Epidermal melanocyte (primary cell): ENCODE measurements around the gene KCP.

Source experiments
- DNase-seq: peaks from one replicate; pipeline ENCODE4 v3.0.0; 2011; ENCODE audit warnings: low spot score; ENCODE audit not compliant: insufficient read length

KCP gene

DNA sequence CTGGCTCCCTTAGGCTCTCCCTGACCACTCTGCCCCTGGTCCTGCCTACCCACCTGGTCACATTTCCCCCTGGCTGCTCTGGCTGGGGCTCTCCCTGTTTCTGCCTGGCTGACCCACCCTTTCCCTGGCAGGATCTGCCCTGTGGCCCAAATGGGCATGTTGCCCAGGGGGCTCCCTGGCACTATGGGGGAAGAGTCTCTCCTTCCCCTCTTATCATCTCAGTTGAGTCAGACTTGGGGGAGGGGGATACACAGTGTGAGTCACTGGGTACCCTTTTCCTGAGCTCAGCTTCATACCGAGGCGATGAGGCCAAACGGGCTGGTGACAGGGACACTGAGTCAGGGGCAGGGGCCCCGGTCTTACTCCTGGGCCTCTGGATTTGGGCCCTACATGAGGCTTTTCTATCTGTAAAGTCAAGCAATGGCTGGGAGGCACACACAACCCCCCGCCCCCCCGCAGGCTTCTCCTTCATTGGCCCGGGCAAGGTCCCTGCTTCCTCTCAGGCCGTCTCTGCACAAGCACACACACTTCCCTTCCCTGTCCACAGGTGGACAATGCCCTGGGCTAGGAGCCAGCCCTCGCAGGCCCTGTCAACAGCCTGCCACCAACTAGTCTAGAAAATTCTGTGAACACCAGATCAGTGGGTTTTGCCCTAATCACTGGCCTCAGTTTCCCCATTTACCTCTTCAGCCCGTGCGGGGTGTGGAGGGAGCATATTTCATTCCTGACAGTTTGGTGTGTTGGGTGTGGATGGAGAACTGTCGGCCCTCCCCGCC lies 80.9 kb downstream of the KCP start:
- DNase-seq, result no peak

DNA sequence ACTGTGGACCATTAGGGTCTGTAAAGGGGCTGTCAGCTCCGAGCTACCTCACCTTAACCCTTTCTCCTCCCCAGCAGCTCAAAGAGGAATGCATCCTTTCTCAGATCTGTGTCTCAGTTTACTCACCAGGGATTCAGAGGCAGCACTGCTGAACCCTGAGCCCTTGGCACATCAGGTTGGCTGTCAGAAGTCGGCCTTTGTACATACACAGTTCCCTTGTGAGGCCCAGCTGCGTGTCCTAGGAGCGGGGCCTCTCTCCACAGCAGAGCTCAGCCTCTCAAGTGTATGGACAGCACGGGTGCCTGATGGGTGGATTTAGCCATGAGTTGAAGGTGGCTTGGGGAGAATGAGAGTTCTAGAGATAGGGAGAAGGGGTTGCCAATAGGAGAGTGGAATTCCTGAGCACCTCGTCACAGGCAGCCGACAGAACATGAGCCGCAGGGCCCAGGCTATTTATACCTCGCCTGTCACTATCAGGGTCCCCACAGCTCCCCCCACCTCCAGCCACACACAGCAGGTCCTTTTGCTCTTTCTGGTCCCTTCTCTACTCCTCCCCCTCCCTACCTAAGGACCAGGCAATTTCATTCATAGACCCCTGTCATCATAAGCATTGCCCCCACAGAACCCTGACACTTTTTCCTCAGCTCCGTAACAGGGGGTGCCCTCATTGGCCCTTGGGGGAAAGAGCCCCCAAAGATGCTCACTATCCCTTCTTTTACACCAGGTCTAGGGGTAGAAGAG lies 82.4 kb downstream of the KCP start:
- no peak for DNase-seq

GRCh38 chr7:128827248-128827958 lies 83.1 kb downstream of the KCP start:
- DNase-seq, result no peak

GRCh38 chr7:128826916-128827247 lies 83.6 kb downstream of the KCP start:
- DNase-seq, result no peak
